Measurements from ENCODE around the gene OPCML. TPM values are rescaled to one million over a fixed set of nuclear protein-coding genes. Genes with fewer than 3 reads are reported as not detected.

OPCML gene
- total RNA-seq, 1 donor from 2014 or later: 4.1 TPM

- TF ChIP-seq CTCF (IDR thresholded peaks at IDR 0.05; ENCODE audit: unreplicated experiment): no peak
- Mint-ChIP-seq H3K27ac (ENCODE audit: unreplicated experiment) (no peak overlapping the region), H3K27me3 (ENCODE audit: unreplicated experiment) (peaks cover 3% of the 10 kb centered on the region), H3K36me3 (ENCODE audit: low read depth, unreplicated experiment) (peaks cover 4% of the 10 kb centered on the region), H3K9me3 (ENCODE audit: unreplicated experiment) (peaks cover 3% of the 10 kb centered on the region), H3K4me1 (ENCODE audit: unreplicated experiment) (peaks cover 6% of the 10 kb centered on the region), H3K4me3 (ENCODE audit: unreplicated experiment) (no peak overlapping the region)
- no peak for DNase-seq (ENCODE audit: low spot score)
Measured at GRCh38 chr11:133238495-133238894, 293.8 kb downstream of the OPCML start.

GRCh38 chr11:133238027-133238426, 294.3 kb downstream of the OPCML start:
- no peak overlapping the region for H3K27ac Mint-ChIP-seq (ENCODE audit: unreplicated experiment)
- peaks cover 3% of the 10 kb centered on the region for H3K27me3 Mint-ChIP-seq (ENCODE audit: unreplicated experiment)
- H3K36me3 Mint-ChIP-seq (ENCODE audit: low read depth, unreplicated experiment): peaks cover 4% of the 10 kb centered on the region
- peaks cover 4% of the 10 kb centered on the region for H3K9me3 Mint-ChIP-seq (ENCODE audit: unreplicated experiment)
- no peak for DNase-seq (ENCODE audit: low spot score)
- H3K4me1 Mint-ChIP-seq (ENCODE audit: unreplicated experiment): peaks cover 6% of the 10 kb centered on the region
- TF ChIP-seq CTCF (IDR thresholded peaks at IDR 0.05; ENCODE audit: unreplicated experiment): no peak
- H3K4me3 Mint-ChIP-seq (ENCODE audit: unreplicated experiment): no peak overlapping the region

GRCh38 chr11:133235381-133235780, 296.9 kb downstream of the OPCML start:
- no peak for TF ChIP-seq CTCF (IDR thresholded peaks at IDR 0.05; ENCODE audit: unreplicated experiment)
- Mint-ChIP-seq H3K4me3 (ENCODE audit: unreplicated experiment) (no peak overlapping the region), H3K36me3 (ENCODE audit: low read depth, unreplicated experiment) (peaks cover 4% of the 10 kb centered on the region), H3K27ac (ENCODE audit: unreplicated experiment) (no peak overlapping the region), H3K4me1 (ENCODE audit: unreplicated experiment) (peaks cover 6% of the 10 kb centered on the region), H3K27me3 (ENCODE audit: unreplicated experiment) (peaks cover 5% of the 10 kb centered on the region), H3K9me3 (ENCODE audit: unreplicated experiment) (peaks cover 4% of the 10 kb centered on the region)
- no peak for DNase-seq (ENCODE audit: low spot score)

GRCh38 chr11:133234883-133235282, 297.4 kb downstream of the OPCML start:
- no peak for DNase-seq (ENCODE audit: low spot score)
- Mint-ChIP-seq H3K4me3 (ENCODE audit: unreplicated experiment) (no peak overlapping the region), H3K27ac (ENCODE audit: unreplicated experiment) (no peak overlapping the region), H3K36me3 (ENCODE audit: low read depth, unreplicated experiment) (peaks cover 4% of the 10 kb centered on the region), H3K4me1 (ENCODE audit: unreplicated experiment) (peaks cover 6% of the 10 kb centered on the region), H3K9me3 (ENCODE audit: unreplicated experiment) (peaks cover 4% of the 10 kb centered on the region), H3K27me3 (ENCODE audit: unreplicated experiment) (peaks cover 5% of the 10 kb centered on the region)
- no peak for TF ChIP-seq CTCF (IDR thresholded peaks at IDR 0.05; ENCODE audit: unreplicated experiment)

GRCh38 chr11:133232665-133233064, 299.6 kb downstream of the OPCML start:
- H3K27me3 Mint-ChIP-seq (ENCODE audit: unreplicated experiment): peaks cover 5% of the 10 kb centered on the region
- no peak for DNase-seq (ENCODE audit: low spot score)
- H3K27ac Mint-ChIP-seq (ENCODE audit: unreplicated experiment): no peak overlapping the region
- peaks cover 4% of the 10 kb centered on the region for H3K36me3 Mint-ChIP-seq (ENCODE audit: low read depth, unreplicated experiment)
- H3K4me1 Mint-ChIP-seq (ENCODE audit: unreplicated experiment): peaks cover 18% of the 10 kb centered on the region
- TF ChIP-seq CTCF (IDR thresholded peaks at IDR 0.05; ENCODE audit: unreplicated experiment): no peak
- no peak overlapping the region for H3K4me3 Mint-ChIP-seq (ENCODE audit: unreplicated experiment)
- H3K9me3 Mint-ChIP-seq (ENCODE audit: unreplicated experiment): peaks cover 4% of the 10 kb centered on the region
